SU-DHL-6 (cell line): ENCODE results near the gene SLC35E4.

Experiments used
- EZH2phosphoT487 ChIP-seq: fragments of 200-600 bp; sonication (generic), shearing (Covaris generic); conservative IDR thresholded peaks from 2 replicates; pipeline ENCODE4 v1.6.1; 2018; ENCODE audit warnings: mild to moderate bottlenecking, antibody characterized with exemption, low read length, moderate library complexity, mixed read lengths
- TF ChIP-seq, protein P1 (sequence below): fragments of 200-600 bp; sonication (generic); IDR thresholded peaks from one replicate; pipeline ENCODE4 v1.5.1; 2017; ENCODE audit warnings: antibody characterized with exemption, mild to moderate bottlenecking, low read length, moderate library complexity; ENCODE audit not compliant: insufficient read depth, poor library complexity, severe bottlenecking

DNA sequence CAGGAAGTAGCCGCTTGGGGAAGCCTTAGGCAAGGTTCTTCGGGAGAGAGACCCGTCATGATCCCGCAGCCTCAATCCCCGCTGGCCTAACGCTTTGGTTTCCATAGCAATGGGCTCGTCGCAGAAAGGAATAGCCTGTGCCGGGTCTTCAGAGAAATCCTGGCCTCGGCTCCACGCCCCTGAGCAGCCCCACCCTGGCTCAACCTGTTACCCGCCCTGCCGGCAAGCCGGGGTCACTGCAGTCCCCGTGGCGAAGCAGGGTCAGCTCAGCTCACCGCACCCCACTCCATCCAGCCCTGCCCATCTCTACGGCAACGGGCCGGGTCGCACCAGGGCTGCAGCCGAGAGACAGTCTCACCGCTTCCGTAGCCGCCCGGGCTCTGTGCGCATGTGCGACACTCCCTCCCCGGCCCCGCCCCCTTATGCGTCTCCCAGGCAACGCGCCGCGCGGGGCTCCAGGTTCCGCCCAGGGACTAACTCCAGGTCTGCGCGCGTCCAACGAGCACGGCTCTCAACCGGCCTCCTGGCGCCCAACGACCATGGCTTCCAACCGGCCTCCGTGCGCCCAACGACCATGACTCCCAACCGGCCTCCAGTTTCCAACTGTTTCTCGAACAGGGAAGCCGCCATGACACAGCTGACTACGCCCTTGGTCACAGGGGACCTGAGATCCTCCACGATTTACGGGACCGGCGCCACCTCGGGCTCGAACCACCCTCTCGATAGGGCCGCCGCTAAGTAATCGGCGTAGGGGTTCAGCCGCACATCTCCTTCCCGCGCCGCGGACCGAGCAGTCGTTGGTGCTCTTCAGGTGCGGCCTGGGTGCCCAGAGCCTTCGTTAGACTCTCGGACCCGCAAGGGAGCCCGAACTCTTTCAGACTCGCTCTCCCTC is 32.2 kb downstream of the SLC35E4 start, which contains the start of gene DUSP18:
- TF ChIP-seq, protein P1, sequence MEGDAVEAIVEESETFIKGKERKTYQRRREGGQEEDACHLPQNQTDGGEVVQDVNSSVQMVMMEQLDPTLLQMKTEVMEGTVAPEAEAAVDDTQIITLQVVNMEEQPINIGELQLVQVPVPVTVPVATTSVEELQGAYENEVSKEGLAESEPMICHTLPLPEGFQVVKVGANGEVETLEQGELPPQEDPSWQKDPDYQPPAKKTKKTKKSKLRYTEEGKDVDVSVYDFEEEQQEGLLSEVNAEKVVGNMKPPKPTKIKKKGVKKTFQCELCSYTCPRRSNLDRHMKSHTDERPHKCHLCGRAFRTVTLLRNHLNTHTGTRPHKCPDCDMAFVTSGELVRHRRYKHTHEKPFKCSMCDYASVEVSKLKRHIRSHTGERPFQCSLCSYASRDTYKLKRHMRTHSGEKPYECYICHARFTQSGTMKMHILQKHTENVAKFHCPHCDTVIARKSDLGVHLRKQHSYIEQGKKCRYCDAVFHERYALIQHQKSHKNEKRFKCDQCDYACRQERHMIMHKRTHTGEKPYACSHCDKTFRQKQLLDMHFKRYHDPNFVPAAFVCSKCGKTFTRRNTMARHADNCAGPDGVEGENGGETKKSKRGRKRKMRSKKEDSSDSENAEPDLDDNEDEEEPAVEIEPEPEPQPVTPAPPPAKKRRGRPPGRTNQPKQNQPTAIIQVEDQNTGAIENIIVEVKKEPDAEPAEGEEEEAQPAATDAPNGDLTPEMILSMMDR: no peak
- TF ChIP-seq EZH2phosphoT487: no peak
